IMR-90 (cell line): ENCODE measurements around the gene KLHL6. TPM values are rescaled to one million over a fixed set of nuclear protein-coding genes. Genes with fewer than 3 reads are reported as not detected.
A peak's percentile ranks its signal among the peaks of the same experiment; 100 is the strongest.

ENCODE experiments used
- ATAC-seq: fragments of 200-7000 bp; cut with Tn5 transposase; 2 replicates; pipeline ENCODE4 v1.9.1; 2020; ENCODE audit warnings: low read depth, mild to moderate bottlenecking, moderate library complexity
- BruUV-seq: library from RNA; stranded (reverse); fragments of 400-500 nt; replicated peaks from 2 replicates; lab custom pipeline; 2021; lab: Mats Ljungman, UMichigan
- CTCF ChIA-PET: fragments of 300-600 bp; formaldehyde crosslinking; extraction: SDS; loops from one replicate; lab custom pipeline; 2021; ENCODE audit warnings: antibody characterized with exemption; lab: Yijun Ruan, JAX
- POLR2A ChIA-PET: fragments of 300-600 bp; sonication (Branson Sonifier 250); formaldehyde crosslinking; loops from one replicate; lab custom pipeline; 2022; ENCODE audit warnings: antibody characterized with exemption; ENCODE audit not compliant: unreplicated experiment; lab: Charles Lee
- DNase-seq: peaks from one replicate; pipeline ENCODE4 v3.0.0; 2013
- H2AFZ ChIP-seq: replicated peaks from 2 replicates; pipeline ENCODE3; 2013; ENCODE audit warnings: low read length, mild to moderate bottlenecking; ENCODE audit not compliant: poor library complexity
- H2AK5ac ChIP-seq: 2 replicates; pipeline ENCODE4 v1.6.1; 2013; ENCODE audit warnings: low read depth, low read length, inconsistent platforms
- H2AK9ac ChIP-seq: replicated peaks from 2 replicates; pipeline ENCODE3; 2013; ENCODE audit warnings: mild to moderate bottlenecking, low read depth, low read length, moderate library complexity; ENCODE audit not compliant: poor library complexity
- H2BK120ac ChIP-seq: 2 replicates; pipeline ENCODE4 v1.6.1; 2013; ENCODE audit warnings: low read depth, low read length, inconsistent platforms
- H2BK15ac ChIP-seq: 3 replicates; pipeline ENCODE4 v1.6.1; 2013; ENCODE audit warnings: low read depth, low read length, inconsistent platforms
- H2BK20ac ChIP-seq: 2 replicates; pipeline ENCODE4 v1.6.1; 2013; ENCODE audit warnings: low read depth, mild to moderate bottlenecking, inconsistent platforms, low read length, moderate library complexity
- H2BK5ac ChIP-seq: 2 replicates; pipeline ENCODE4 v1.6.1; 2013; ENCODE audit warnings: mild to moderate bottlenecking, low read depth, low read length, inconsistent platforms; ENCODE audit not compliant: poor library complexity, severe bottlenecking
- H3K14ac ChIP-seq: replicated peaks from 2 replicates; pipeline ENCODE4 v1.6.1; 2013; ENCODE audit warnings: low read depth, low read length, inconsistent platforms
- H3K18ac ChIP-seq: 2 replicates; pipeline ENCODE4 v1.6.1; 2013; ENCODE audit warnings: low read depth, low read length, control low read depth
- H3K23ac ChIP-seq: 2 replicates; pipeline ENCODE4 v1.6.1; 2013; ENCODE audit warnings: low read depth, low read length, inconsistent platforms
- H3K27ac ChIP-seq: 2 replicates; pipeline ENCODE4 v1.5.1; 2013; ENCODE audit warnings: mild to moderate bottlenecking, control low read depth, low read length; ENCODE audit not compliant: insufficient read depth
- H3K27me3 ChIP-seq: 2 replicates; pipeline ENCODE4 v1.6.1; 2013; ENCODE audit warnings: low read length; ENCODE audit not compliant: control insufficient read depth, insufficient read depth
- H3K36me3 ChIP-seq: 2 replicates; pipeline ENCODE4 v1.6.1; 2013; ENCODE audit warnings: low read length, mixed read lengths; ENCODE audit not compliant: control insufficient read depth, insufficient read depth
- H3K4ac ChIP-seq: 2 replicates; pipeline ENCODE4 v1.6.1; 2013; ENCODE audit warnings: low read depth, low read length, inconsistent platforms
- H3K4me1 ChIP-seq: 2 replicates; pipeline ENCODE4 v1.6.1; 2013; ENCODE audit warnings: low read length, mixed read lengths; ENCODE audit not compliant: control insufficient read depth, insufficient read depth
- H3K4me2 ChIP-seq: 2 replicates; pipeline ENCODE4 v1.6.1; 2013; ENCODE audit warnings: low read depth, mild to moderate bottlenecking, control low read depth, low read length, moderate library complexity
- H3K4me3 ChIP-seq: 2 replicates; pipeline ENCODE4 v1.5.1; 2013; ENCODE audit warnings: low read depth, mild to moderate bottlenecking, control low read depth, low read length, moderate library complexity; ENCODE audit not compliant: insufficient read depth
- H3K56ac ChIP-seq: 2 replicates; pipeline ENCODE4 v1.6.1; 2013; ENCODE audit warnings: low read length, inconsistent platforms; ENCODE audit not compliant: insufficient read depth; ENCODE audit errors: extremely low read depth
- H3K79me1 ChIP-seq, 2 experiments: 2 replicates each; pipeline ENCODE4 v1.6.1; 2013; ENCODE audit warnings: low read length in 2 of 2, inconsistent platforms in 1 of 2, low read depth in 1 of 2
- H3K9ac ChIP-seq: 2 replicates; pipeline ENCODE4 v1.6.1; 2013; ENCODE audit warnings: low read depth, low read length, control low read depth
- H3K9me1 ChIP-seq: 2 replicates; pipeline ENCODE4 v1.6.1; 2013; ENCODE audit warnings: low read length, inconsistent platforms; ENCODE audit not compliant: insufficient read depth
- H3K9me3 ChIP-seq: 2 replicates; pipeline ENCODE4 v1.6.1; 2013; ENCODE audit warnings: low read length; ENCODE audit not compliant: control insufficient read depth, insufficient read depth
- H4K20me1 ChIP-seq: 2 replicates; pipeline ENCODE4 v1.6.1; 2013; ENCODE audit warnings: low read length, inconsistent platforms; ENCODE audit not compliant: insufficient read depth
- H4K5ac ChIP-seq: 2 replicates; pipeline ENCODE4 v1.6.1; 2013; ENCODE audit warnings: mild to moderate bottlenecking, low read depth, low read length, control low read depth
- H4K8ac ChIP-seq, 2 experiments: 2 replicates each; pipeline ENCODE4 v1.6.1; 2013; ENCODE audit warnings: low read depth in 2 of 2, low read length in 2 of 2, control low read depth in 1 of 2, inconsistent platforms in 1 of 2
- H4K91ac ChIP-seq: 2 replicates; pipeline ENCODE4 v1.6.1; 2013; ENCODE audit warnings: low read depth, low read length, inconsistent platforms; ENCODE audit not compliant: insufficient read depth
- BHLHE40 ChIP-seq: fragments of 150-350 bp; IDR thresholded peaks from 2 replicates; pipeline ENCODE4 v1.6.1; 2016; ENCODE audit warnings: mild to moderate bottlenecking, low read depth, low read length
- CTCF ChIP-seq: conservative IDR thresholded peaks from 2 replicates; pipeline ENCODE4 v1.5.1; 2012; ENCODE audit warnings: mild to moderate bottlenecking, low read depth, low read length, improper control_type of control experiment
- MAFK ChIP-seq: IDR thresholded peaks from 2 replicates; pipeline ENCODE4 v1.6.1; 2012; ENCODE audit warnings: low read depth, low read length, improper control_type of control experiment
- MXI1 ChIP-seq: IDR thresholded peaks from 2 replicates; pipeline ENCODE4 v1.6.1; 2012; ENCODE audit warnings: low read depth, mild to moderate bottlenecking, low read length, moderate library complexity, borderline replicate concordance
- RAD21 ChIP-seq: IDR thresholded peaks from 2 replicates; pipeline ENCODE4 v1.6.1; 2012; ENCODE audit warnings: low read length, improper control_type of control experiment
- RFX5 ChIP-seq: IDR thresholded peaks from 2 replicates; pipeline ENCODE4 v1.8.0; 2012; ENCODE audit warnings: low read depth, mild to moderate bottlenecking, low read length, moderate library complexity
- USF2 ChIP-seq: fragments of 150-350 bp; IDR thresholded peaks from 2 replicates; pipeline ENCODE4 v1.6.1; 2017; ENCODE audit warnings: mild to moderate bottlenecking, antibody characterized with exemption, low read length, low read depth
- WGBS, 2 experiments: methylation state at CpG; one replicate each; pipeline versions ENCODE4 v1.1.5 to v1.1.7; 2013; ENCODE audit warnings: missing lambda C conversion rate in 2 of 2; ENCODE audit not compliant: insufficient read length in 1 of 2; ENCODE audit errors: extremely low coverage in 2 of 2; 5-methylcytosine and 5-hydroxymethylcytosine counted together
- dilution Hi-C: fragments of 300-500 bp; cut with HindIII; formaldehyde crosslinking; loops from one replicate; pipeline ENCODE4 v1.14.3; 2018; ENCODE audit warnings: low sequenced_read_pairs; ENCODE audit not compliant: unreplicated experiment
- in situ Hi-C: fragments of 300-500 bp; cut with MboI; formaldehyde crosslinking; loops from 3 replicates; pipeline ENCODE4 v1.14.3; 2019; ENCODE audit warnings: low sequenced_read_pairs, inconsistent platforms, mixed read lengths
- intact Hi-C: fragments of 100-400 bp; cut with micrococcal nuclease; formaldehyde crosslinking; loops from 2 replicates; pipeline ENCODE4 v1.10.0; 2022
- polyA plus RNA-seq, 3 experiments: library from polyadenylated mRNA; depleted of rRNA; stranded (reverse); fragments of >200 nt; gene quantifications; 2 replicates each; pipeline ENCODE4 v1.2.3, GENCODE V29; 2012; ENCODE audit warnings: low replicate concordance in 1 of 3
- total RNA-seq: library from RNA; depleted of rRNA; stranded (reverse); fragments of >200 nt; gene quantifications from 2 replicates; pipeline ENCODE4 v1.2.3, GENCODE V29; 2012

KLHL6 gene
- total and polyA plus RNA-seq, 2 of the 4 experiments (the other 2 are of a cell fraction): not detected

- Histone ChIP-seq H2BK120ac (no peak overlapping the region), H2AFZ (no peak overlapping the region), H3K9ac (no peak overlapping the region), H3K4ac (no peak overlapping the region), H3K27me3 (peaks cover 21% of the 10 kb centered on the region), H4K8ac (no peak overlapping the region), H3K56ac (no peak overlapping the region), H3K9me3 (no peaks in the 10 kb centered on the region), H3K36me3 (no peaks in the 10 kb centered on the region), H3K9me1 (no peaks in the 10 kb centered on the region), H3K14ac (no peak overlapping the region), H3K4me3 (no peak overlapping the region), H3K23ac (no peak overlapping the region), H2AK9ac (no peak overlapping the region), H4K5ac (no peak overlapping the region), H2BK20ac (no peak overlapping the region), H2BK15ac (no peak overlapping the region), H3K4me2 (no peak overlapping the region), H3K4me1 (no peaks in the 10 kb centered on the region), H2AK5ac (no peak overlapping the region), H2BK5ac (no peak overlapping the region), H4K20me1 (no peaks in the 10 kb centered on the region), H3K79me1 (no peaks in the 10 kb centered on the region), H3K18ac (no peak overlapping the region), H3K27ac (no peak overlapping the region), H4K91ac (no peak overlapping the region)
- in situ Hi-C loops (no loop called here), intact Hi-C loops (no loop called here), dilution Hi-C loops (no loop called here)
- peak; percentile 65 for ATAC-seq
- no TSS peak for BruUV-seq
- peak; percentile 17; the same call in 1 of the 2 replicates for TF ChIP-seq RAD21
- no peak for TF ChIP-seq MAFK
- no peak for TF ChIP-seq BHLHE40
- TF ChIP-seq CTCF: no peak
- no peak for TF ChIP-seq USF2
- TF ChIP-seq MXI1: no peak
- TF ChIP-seq RFX5: no peak
- no peak for DNase-seq
- 29% methylated on average over 3 of the region's 7 CpGs; no CpG with 5 or more reads in 1 of the 2 experiments for WGBS, 2 experiments
- POLR2A ChIA-PET: no interaction called here
- CTCF ChIA-PET: interaction anchor here (1.3 kb wide), 2 partner anchors 82 to 263 kb away, joined by 3 read pairs; no protein-coding TSS in a partner anchor
Measured at GRCh38 chr3:183502237-183503181, 53.0 kb downstream of the KLHL6 start.
